OCI-LY3 (cell line): ENCODE data around the gene SSPN.

Experiments used
- H2AFZ ChIP-seq: fragments of 200-600, 300-600 bp; shearing (Covaris generic); 2 replicates; pipeline ENCODE4 v1.6.0; 2014; ENCODE audit warnings: antibody characterized with exemption, low read depth, low read length
- H3K27ac ChIP-seq: fragments of 200-600, 300-600 bp; sonication (generic); 2 replicates; pipeline ENCODE4 v1.5.1; 2014; ENCODE audit warnings: mild to moderate bottlenecking, low read length, moderate library complexity, mixed read lengths
- H3K27me3 ChIP-seq: fragments of 200-600, 300-600 bp; sonication (generic); 2 replicates; pipeline ENCODE4 v1.6.1; 2014; ENCODE audit warnings: low read depth, low read length, mixed read lengths
- H3K36me3 ChIP-seq: fragments of 200-600, 300-600 bp; sonication (generic); replicated peaks from 2 replicates; pipeline ENCODE3; 2014; ENCODE audit warnings: low read depth, low read length, mixed read lengths
- H3K4me1 ChIP-seq: fragments of 300-600, 200-600 bp; sonication (generic); 2 replicates; pipeline ENCODE4 v1.6.1; 2014; ENCODE audit warnings: low read length, mixed read lengths
- H3K4me2 ChIP-seq: fragments of 200-600, 300-600 bp; sonication (generic); 2 replicates; pipeline ENCODE4 v1.6.1; 2014; ENCODE audit warnings: low read length, mixed read lengths
- H3K4me3 ChIP-seq: fragments of 300-600, 200-600 bp; sonication (generic); 2 replicates; pipeline ENCODE4 v1.5.1; 2014; ENCODE audit warnings: antibody characterized with exemption, mild to moderate bottlenecking, low read length, moderate library complexity
- H3K79me2 ChIP-seq: fragments of 300-600, 200-600 bp; shearing (Covaris generic); 2 replicates; pipeline ENCODE4 v1.6.1; 2014; ENCODE audit warnings: mild to moderate bottlenecking, low read length, mixed read lengths
- H3K9ac ChIP-seq: fragments of 300-600, 200-600 bp; shearing (Covaris generic); 2 replicates; pipeline ENCODE4 v1.6.0; 2014; ENCODE audit warnings: mild to moderate bottlenecking, low read length, moderate library complexity
- H3K9me3 ChIP-seq: fragments of 200-600, 300-600 bp; shearing (Covaris generic); 2 replicates; pipeline ENCODE4 v1.6.1; 2014; ENCODE audit warnings: low read length, mixed read lengths; ENCODE audit not compliant: insufficient read depth
- H4K20me1 ChIP-seq: fragments of 200-600, 300-600 bp; sonication (generic); 2 replicates; pipeline ENCODE4 v1.6.1; 2016; ENCODE audit warnings: low read length, mixed read lengths; ENCODE audit not compliant: insufficient read depth
- CTCF ChIP-seq: fragments of 200-600, 300-600 bp; sonication (generic); IDR thresholded peaks from 2 replicates; pipeline ENCODE4 v1.5.1; 2014; ENCODE audit warnings: antibody characterized with exemption, low read length, low read depth
- EZH2phosphoT487 ChIP-seq: fragments of 200-600 bp; shearing (Covaris generic); IDR thresholded peaks from 2 replicates; pipeline ENCODE4 v1.6.1; 2018; ENCODE audit warnings: antibody characterized with exemption, mixed run types, low read depth

The SSPN gene

GRCh38 chr12:26246483-26247164 lies 51.3 kb downstream of the SSPN start:
- 0 out of 2 replicates have a peak, but pooled peaks cover 4% of the 10 kb centered on the region for H3K27me3 ChIP-seq
- no peak overlapping the region for H3K4me2 ChIP-seq
- no peak overlapping the region for H3K9ac ChIP-seq

DNA sequence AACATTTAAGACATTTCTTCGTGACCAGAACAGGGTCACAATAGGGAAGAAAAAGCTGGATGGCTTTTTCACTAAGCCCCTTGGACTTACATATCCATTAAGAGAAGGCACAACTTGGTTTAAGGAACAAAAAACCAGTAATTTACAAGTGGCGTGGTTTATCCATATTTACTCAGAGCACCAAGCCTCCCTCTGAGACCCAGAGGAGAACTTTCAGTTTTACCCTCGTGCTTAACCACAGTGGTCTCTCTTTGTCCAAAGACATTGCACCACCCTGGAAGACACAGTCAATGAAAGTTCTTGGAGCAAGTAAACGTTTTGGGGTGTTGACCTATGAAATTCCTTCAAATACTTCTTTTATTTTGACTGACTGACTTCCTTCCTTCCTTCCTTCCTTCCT lies 52.5 kb downstream of the SSPN start:
- no peak for TF ChIP-seq CTCF
- no peak for TF ChIP-seq EZH2phosphoT487
- Histone ChIP-seq H4K20me1 (no peaks in the 10 kb centered on the region), H3K4me2 (peak overlapping the region; percentile 17; the same call in 1 of the 2 replicates), H3K27me3 (0 out of 2 replicates have a peak, but pooled peaks cover 4% of the 10 kb centered on the region), H3K27ac (no peak overlapping the region), H3K4me1 (peaks cover 9% of the 10 kb centered on the region), H2AFZ (no peak overlapping the region), H3K36me3 (no peaks in the 10 kb centered on the region), H3K4me3 (no peak overlapping the region), H3K9me3 (no peaks in the 10 kb centered on the region), H3K9ac (no peak overlapping the region), H3K79me2 (no peaks in the 10 kb centered on the region)

More at GRCh38 chr12:26246483-26247164, 51.3 kb downstream of the SSPN start:
- no peaks in the 10 kb centered on the region for H3K9me3 ChIP-seq
- no peak overlapping the region for H3K4me3 ChIP-seq
- no peak overlapping the region for H3K27ac ChIP-seq
- TF ChIP-seq CTCF, result no peak
- H3K36me3 ChIP-seq, result no peaks in the 10 kb centered on the region
- H2AFZ ChIP-seq, result no peak overlapping the region
- H4K20me1 ChIP-seq, result no peaks in the 10 kb centered on the region
- no peaks in the 10 kb centered on the region for H3K79me2 ChIP-seq
- H3K4me1 ChIP-seq, result peaks cover 9% of the 10 kb centered on the region

GRCh38 chr12:26250801-26251200 lies 55.4 kb downstream of the SSPN start:
- Histone ChIP-seq H3K9me3 (0 out of 2 replicates have a peak, but pooled peaks cover 2% of the 10 kb centered on the region), H2AFZ (no peak overlapping the region), H3K27ac (no peak overlapping the region), H3K36me3 (no peaks in the 10 kb centered on the region), H3K9ac (no peak overlapping the region), H3K27me3 (no peaks in the 10 kb centered on the region), H3K4me1 (peaks cover 3% of the 10 kb centered on the region; the same call in 1 of the 2 replicates), H3K79me2 (no peaks in the 10 kb centered on the region), H3K4me3 (no peak overlapping the region), H3K4me2 (no peak overlapping the region), H4K20me1 (no peaks in the 10 kb centered on the region)
- TF ChIP-seq EZH2phosphoT487 (no peak), CTCF (no peak)

- no peaks in the 10 kb centered on the region for H3K36me3 ChIP-seq
- H3K79me2 ChIP-seq, result no peaks in the 10 kb centered on the region
- no peak overlapping the region for H3K4me2 ChIP-seq
- peaks cover 6% of the 10 kb centered on the region; the same call in 1 of the 2 replicates for H3K9me3 ChIP-seq
- H3K27ac ChIP-seq, result no peak overlapping the region
- H3K9ac ChIP-seq, result no peak overlapping the region
- no peak for TF ChIP-seq EZH2phosphoT487
- no peak for TF ChIP-seq CTCF
- H3K4me1 ChIP-seq, result peaks cover 3% of the 10 kb centered on the region; the same call in 1 of the 2 replicates
- no peaks in the 10 kb centered on the region for H4K20me1 ChIP-seq
- H3K27me3 ChIP-seq, result no peaks in the 10 kb centered on the region
- no peak overlapping the region for H2AFZ ChIP-seq
- H3K4me3 ChIP-seq, result no peak overlapping the region
These were observed 56.2 kb downstream of the SSPN start for GRCh38 chr12:26251600-26251999.
